ENCODE measurements around the gene TYROBP. TPM values are rescaled to one million over a fixed set of nuclear protein-coding genes. Genes with fewer than 3 reads are reported as not detected.

The TYROBP gene
- total and polyA plus RNA-seq, 2 of the 8 experiments (the other 6 are each of a cell fraction or from before 2014, with no cell fraction given), result 0.18 TPM; not detected in 1

DNA sequence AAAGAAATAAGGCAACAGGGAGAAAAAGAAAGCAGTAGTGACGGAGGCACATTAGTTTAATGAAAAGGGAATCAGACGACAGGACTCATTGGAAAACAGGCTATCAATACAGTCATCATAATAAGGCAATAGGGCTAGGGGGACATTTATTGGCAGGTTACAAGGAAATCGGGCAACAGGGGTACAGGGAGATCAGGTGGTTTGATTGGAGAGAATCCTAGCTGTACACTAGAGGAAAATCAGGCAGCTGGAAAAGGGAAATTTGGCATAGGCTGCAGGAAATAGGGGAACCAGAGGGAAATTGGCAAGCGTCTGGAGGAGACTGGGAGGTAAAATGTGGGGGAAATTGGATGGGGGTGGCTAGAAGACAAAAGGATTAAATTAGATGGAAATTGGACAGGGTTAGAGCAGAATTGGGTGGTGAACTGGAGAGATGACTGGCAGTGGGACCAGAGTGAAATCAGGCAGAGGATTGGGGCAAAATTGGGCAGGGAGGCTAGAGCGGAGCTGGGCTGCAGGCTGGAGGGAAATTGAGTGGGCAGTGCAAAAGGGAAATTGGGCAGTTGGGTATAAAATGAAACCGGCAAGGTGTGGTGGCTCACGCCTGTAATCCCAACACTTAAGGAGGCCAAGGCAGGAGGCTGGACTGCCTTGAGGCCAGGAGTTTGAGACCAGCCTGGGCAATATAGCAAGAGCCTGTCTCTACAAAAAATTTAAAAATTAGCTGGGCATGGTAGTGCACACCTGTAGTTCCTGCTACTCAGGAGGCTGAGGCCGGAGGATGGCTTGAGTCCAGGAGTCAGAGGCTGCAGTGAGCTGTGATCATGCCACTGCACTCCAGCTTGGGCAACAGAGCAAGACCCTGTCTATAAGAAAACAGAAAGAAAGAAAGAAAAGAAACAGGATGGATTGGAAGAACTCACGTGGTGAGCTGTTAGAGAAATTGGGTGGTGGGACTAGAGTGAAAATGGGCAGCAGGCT lies 35.5 kb upstream of the TYROBP start:
- POLR2A ChIA-PET (ENCODE audit: partially characterized antibody), result interaction anchor here (0.8 kb wide), 1 partner anchor 14 kb away, joined by 3 read pairs; no protein-coding TSS in a partner anchor
- Histone ChIP-seq H3K56ac (replicated peaks; ENCODE audit: insufficient read length, low read depth, low read length) (no peak overlapping the region), H3K14ac (ENCODE audit: insufficient read length) (no peak overlapping the region), H3K23ac (ENCODE audit: insufficient read length) (no peak overlapping the region), H2AFZ (ENCODE audit: low read length) (no peak overlapping the region), H4K20me1 (replicated peaks in 1 of 2; ENCODE audit: control insufficient read depth in 1 of 2, insufficient read depth in 2 of 2, low read length in 2 of 2) (peaks cover 0 to 17% of the 10 kb centered on the region in 2 experiments), H2BK12ac (ENCODE audit: low read depth, low read length) (no peak overlapping the region), H2BK15ac (ENCODE audit: low read length) (no peak overlapping the region), H3K4me1 (replicated peaks in 1 of 4; ENCODE audit: control insufficient read depth in 3 of 4, insufficient read depth in 4 of 4, low read length in 3 of 4) (peaks cover 0 to 3% (median 0%) of the 10 kb centered on the region in 4 experiments; a peak in 1 of 7 replicates), H4K91ac (replicated peaks; ENCODE audit: insufficient read length, low read length) (no peak overlapping the region), H3K18ac (ENCODE audit: extremely low read depth, low read length) (no peak overlapping the region), H2BK5ac (ENCODE audit: low read depth, low read length) (no peak overlapping the region), H3K9me3 (ENCODE audit: insufficient read depth in 2 of 2, low read depth in 1 of 2, low read length in 1 of 2) (no peaks in the 10 kb centered on the region), H2BK20ac (ENCODE audit: low read length) (no peak overlapping the region), H4K5ac (ENCODE audit: insufficient read length, low read depth, low read length) (no peak overlapping the region), H3K4me3 (ENCODE audit: extremely low read depth in 1 of 4, insufficient read depth in 2 of 4, low read depth in 3 of 4, low read length in 4 of 4) (no peak overlapping the region), H4K8ac (ENCODE audit: extremely low read depth, insufficient read depth, low read length) (no peak overlapping the region), H3K23me2 (ENCODE audit: low read depth, low read length) (0 out of 2 replicates have a peak, but pooled peaks cover 2% of the 10 kb centered on the region), H3K79me1 (ENCODE audit: low read depth, low read length) (peaks cover 2% of the 10 kb centered on the region; the same call in 1 of the 2 replicates), H3K4ac (replicated peaks; ENCODE audit: insufficient read length, low read depth, low read length) (no peak overlapping the region), H3K79me2 (ENCODE audit: control insufficient read depth in 1 of 2, insufficient read depth in 2 of 2, low read length in 2 of 2) (no peaks in the 10 kb centered on the region; a peak in 1 of 4 replicates), H3K4me2 (ENCODE audit: insufficient read depth in 1 of 2, low read depth in 2 of 2, low read length in 2 of 2) (no peak overlapping the region), H3K27me3 (replicated peaks in 1 of 4; ENCODE audit: control insufficient read depth in 3 of 4, extremely low read depth in 1 of 4, insufficient read depth in 3 of 4, low read length in 3 of 4) (0 out of 7 replicates have a peak, but pooled peaks cover 0 to 3% (median 0%) of the 10 kb centered on the region in 4 experiments), H2BK120ac (replicated peaks; ENCODE audit: low read depth, low read length) (no peak overlapping the region), H3K36me3 (ENCODE audit: control insufficient read depth in 2 of 4, insufficient read depth in 4 of 4, low read length in 3 of 4) (peaks cover 0 to 19% (median 3%) of the 10 kb centered on the region in 4 experiments; a peak in 1 of 8 replicates), H3K27ac (ENCODE audit: low read depth, low read length) (no peak overlapping the region), H2AK5ac (ENCODE audit: low read depth, low read length) (no peak overlapping the region), H3K9ac (replicated peaks in 1 of 4; ENCODE audit: extremely low read depth in 1 of 4, low read depth in 3 of 4, low read length in 3 of 4) (no peak overlapping the region)
- CTCF ChIA-PET (ENCODE audit: partially characterized antibody), result interaction anchor here (1.0 to 1.5 kb wide), 2 partner anchors 16 to 117 kb away, joined by 3 to 5 read pairs; no protein-coding TSS in a partner anchor
- DNase-seq (ENCODE audit: low read depth in 1 of 2, low spot score in 2 of 2), result no peak
- WGBS, 2 experiments (ENCODE audit: extremely low coverage in 1 of 2, insufficient coverage in 1 of 2, insufficient read length in 1 of 2, insufficient replicate concordance in 2 of 2, low coverage in 1 of 2, low lambda C conversion rate in 2 of 2, missing lambda C conversion rate in 1 of 2), result 84% methylated on average over 9 of the region's 9 CpGs; no CpG with 5 or more reads in 1 of the 2 experiments
- FAIRE-seq, result no peak
- TF ChIP-seq CBX8 (IDR thresholded peaks at IDR 0.05; ENCODE audit: borderline replicate concordance, low read depth, low read length) (no peak), BACH1 (IDR thresholded peaks at IDR 0.05; ENCODE audit: low read length) (no peak), SIX5 (IDR thresholded peaks at IDR 0.05; ENCODE audit: low read depth, low read length) (no peak), RBBP5 (IDR thresholded peaks at IDR 0.05; ENCODE audit: borderline replicate concordance, low read depth, low read length) (no peak), CTBP2 (IDR thresholded peaks at IDR 0.05; ENCODE audit: borderline replicate concordance, insufficient read depth, insufficient read length, low read length) (no peak), SRF (IDR thresholded peaks at IDR 0.05; ENCODE audit: low read depth, low read length) (no peak), ASH2L (IDR thresholded peaks at IDR 0.05; ENCODE audit: low read length) (no peak), EP300 (IDR thresholded peaks at IDR 0.05; ENCODE audit: borderline replicate concordance in 1 of 2, low read depth in 2 of 2, low read length in 2 of 2) (no peak), SP1 (IDR thresholded peaks at IDR 0.05; ENCODE audit: low read depth, low read length) (no peak)

Measured in H1 (cell line).